Measurements from ENCODE around the gene SHROOM3.

The SHROOM3 gene

DNA sequence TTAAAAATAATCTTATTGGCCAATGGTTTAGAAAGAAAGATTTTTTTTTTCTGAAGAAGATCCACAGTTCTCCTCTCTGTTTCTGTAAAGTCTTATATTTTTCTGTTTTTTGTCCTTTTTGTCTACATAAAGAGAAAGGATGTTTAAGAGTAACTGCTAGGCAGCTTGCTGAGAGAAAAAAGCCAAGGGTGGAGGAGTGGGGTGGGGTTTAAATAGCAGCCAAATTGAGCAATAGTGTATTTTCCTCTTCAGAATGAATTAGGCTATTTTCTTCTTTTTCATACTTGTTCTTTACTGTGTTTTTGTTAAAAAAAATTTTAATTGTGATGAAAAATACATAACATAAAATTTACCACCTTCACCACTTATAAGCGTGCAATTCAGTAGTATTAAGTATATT is 238.3 kb downstream of the SHROOM3 start:
- no peak overlapping the region for H3K4me3 ChIP-seq (ENCODE audit: low read depth, low read length)
- DNase-seq (ENCODE audit: low read depth): no peak
- TF ChIP-seq MYC (IDR thresholded peaks at IDR 0.05; ENCODE audit: low read depth, low read length) (no peak), POLR2A (IDR thresholded peaks at IDR 0.05; ENCODE audit: extremely low read depth, insufficient read length) (no peak), MAX (IDR thresholded peaks at IDR 0.05; ENCODE audit: low read depth, low read length) (no peak)
- TF ChIP-seq, protein P1, sequence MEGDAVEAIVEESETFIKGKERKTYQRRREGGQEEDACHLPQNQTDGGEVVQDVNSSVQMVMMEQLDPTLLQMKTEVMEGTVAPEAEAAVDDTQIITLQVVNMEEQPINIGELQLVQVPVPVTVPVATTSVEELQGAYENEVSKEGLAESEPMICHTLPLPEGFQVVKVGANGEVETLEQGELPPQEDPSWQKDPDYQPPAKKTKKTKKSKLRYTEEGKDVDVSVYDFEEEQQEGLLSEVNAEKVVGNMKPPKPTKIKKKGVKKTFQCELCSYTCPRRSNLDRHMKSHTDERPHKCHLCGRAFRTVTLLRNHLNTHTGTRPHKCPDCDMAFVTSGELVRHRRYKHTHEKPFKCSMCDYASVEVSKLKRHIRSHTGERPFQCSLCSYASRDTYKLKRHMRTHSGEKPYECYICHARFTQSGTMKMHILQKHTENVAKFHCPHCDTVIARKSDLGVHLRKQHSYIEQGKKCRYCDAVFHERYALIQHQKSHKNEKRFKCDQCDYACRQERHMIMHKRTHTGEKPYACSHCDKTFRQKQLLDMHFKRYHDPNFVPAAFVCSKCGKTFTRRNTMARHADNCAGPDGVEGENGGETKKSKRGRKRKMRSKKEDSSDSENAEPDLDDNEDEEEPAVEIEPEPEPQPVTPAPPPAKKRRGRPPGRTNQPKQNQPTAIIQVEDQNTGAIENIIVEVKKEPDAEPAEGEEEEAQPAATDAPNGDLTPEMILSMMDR (IDR thresholded peaks at IDR 0.05; ENCODE audit: low read depth, low read length): no peak

DNA sequence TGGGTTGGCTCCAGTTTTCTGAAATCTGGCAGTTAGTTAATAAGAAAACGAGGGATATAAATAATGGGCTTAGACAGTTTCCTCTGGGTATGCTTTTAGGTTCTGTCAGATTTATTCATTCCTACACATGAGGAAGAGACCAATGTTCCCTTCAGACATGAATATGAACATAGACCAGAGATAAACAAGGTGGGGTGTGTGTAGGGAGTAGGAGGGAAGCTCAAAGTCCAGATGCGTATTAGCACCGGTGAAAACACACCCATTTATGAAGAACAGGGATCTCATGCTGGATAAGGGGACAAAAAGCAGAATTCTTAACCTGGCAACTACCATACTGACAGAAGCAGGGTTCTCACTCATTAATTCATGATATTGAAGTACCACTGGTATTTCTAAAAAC is 240.0 kb downstream of the SHROOM3 start:
- no peak for DNase-seq (ENCODE audit: low read depth)
- no peak overlapping the region for H3K4me3 ChIP-seq (ENCODE audit: low read depth, low read length)
- no peak for TF ChIP-seq MYC (IDR thresholded peaks at IDR 0.05; ENCODE audit: low read depth, low read length)

DNA sequence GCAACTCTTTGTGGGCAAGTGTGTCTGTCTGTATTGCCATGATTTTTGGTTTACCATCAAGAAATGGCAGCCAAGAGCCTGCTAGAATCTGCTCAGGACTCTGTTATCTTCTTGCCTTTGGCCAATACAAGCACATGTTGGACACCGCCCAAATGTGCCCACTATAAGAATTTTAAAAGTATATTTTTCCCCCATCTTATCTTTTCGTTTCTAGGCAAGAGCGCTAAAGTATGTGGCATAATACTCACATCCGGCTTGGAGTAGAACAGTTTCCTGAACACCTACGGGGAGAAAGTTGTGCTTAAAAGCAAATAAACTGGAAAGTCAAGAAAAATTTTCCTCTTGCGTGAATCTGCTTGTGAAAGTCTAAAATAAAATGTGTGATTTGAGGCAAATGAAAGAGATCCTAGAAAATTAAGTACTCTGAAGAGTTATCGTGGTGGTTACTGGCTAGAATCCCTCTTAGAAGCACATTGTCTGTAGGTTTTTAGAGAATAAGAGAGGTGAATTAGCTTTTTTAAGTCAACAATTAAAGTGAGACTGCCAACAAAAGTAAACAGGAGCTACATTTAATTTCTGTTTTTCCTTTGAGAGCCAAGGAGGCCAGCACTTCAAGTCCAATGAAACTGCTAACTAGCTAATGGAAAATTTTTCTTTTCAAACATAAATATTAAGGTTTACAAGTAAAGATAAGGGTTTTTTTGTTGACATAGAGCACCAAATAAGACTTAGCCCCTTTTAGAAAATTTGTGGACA is 242.7 kb downstream of the SHROOM3 start:
- no peak overlapping the region for H3K4me3 ChIP-seq (ENCODE audit: low read depth, low read length)
- DNase-seq (ENCODE audit: low read depth): no peak
- TF ChIP-seq MYC (IDR thresholded peaks at IDR 0.05; ENCODE audit: low read depth, low read length) (no peak), POLR2A (IDR thresholded peaks at IDR 0.05; ENCODE audit: extremely low read depth, insufficient read length) (no peak), MAX (IDR thresholded peaks at IDR 0.05; ENCODE audit: low read depth, low read length) (no peak)
- TF ChIP-seq, protein P1 (IDR thresholded peaks at IDR 0.05; ENCODE audit: low read depth, low read length): no peak

- DNase-seq (ENCODE audit: low read depth): no peak
- TF ChIP-seq, protein P1 (IDR thresholded peaks at IDR 0.05; ENCODE audit: low read depth, low read length): no peak
- no peak overlapping the region for H3K4me3 ChIP-seq (ENCODE audit: low read depth, low read length)
These were observed 244.7 kb downstream of the SHROOM3 start for GRCh38 chr4:76679691-76680090.

- DNase-seq (ENCODE audit: low read depth): no peak
- H3K4me3 ChIP-seq (ENCODE audit: low read depth, low read length): no peak overlapping the region
- TF ChIP-seq POLR2A (IDR thresholded peaks at IDR 0.05; ENCODE audit: extremely low read depth, insufficient read length) (no peak), MYC (IDR thresholded peaks at IDR 0.05; ENCODE audit: low read depth, low read length) (no peak), MAX (IDR thresholded peaks at IDR 0.05; ENCODE audit: low read depth, low read length) (no peak)
- TF ChIP-seq, protein P1 (IDR thresholded peaks at IDR 0.05; ENCODE audit: low read depth, low read length): no peak
These were observed 245.9 kb downstream of the SHROOM3 start for GRCh38 chr4:76680952-76681351.

DNA sequence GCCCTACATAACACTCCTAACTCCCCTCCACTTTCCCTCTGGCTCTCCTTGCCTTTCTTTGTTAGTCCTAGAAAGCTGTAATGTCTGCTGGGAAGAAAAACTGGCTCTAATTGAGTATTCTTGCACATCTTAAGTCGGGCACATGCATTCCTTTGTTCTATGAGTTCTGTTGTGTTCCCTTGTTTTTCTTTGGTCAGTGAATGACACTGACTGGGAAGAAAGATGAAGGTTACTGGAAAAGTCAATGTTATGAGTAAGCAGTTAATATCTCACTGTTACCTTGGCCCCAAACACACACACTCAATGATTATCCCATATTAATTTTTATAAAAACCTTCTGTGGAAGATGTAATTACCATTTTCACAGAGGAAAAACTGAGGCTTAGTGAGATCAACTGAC is 247.0 kb downstream of the SHROOM3 start:
- no peak for DNase-seq (ENCODE audit: low read depth)
- H3K4me3 ChIP-seq (ENCODE audit: low read depth, low read length): no peak overlapping the region
- TF ChIP-seq MAX (IDR thresholded peaks at IDR 0.05; ENCODE audit: low read depth, low read length) (no peak), MYC (IDR thresholded peaks at IDR 0.05; ENCODE audit: low read depth, low read length) (no peak), POLR2A (IDR thresholded peaks at IDR 0.05; ENCODE audit: extremely low read depth, insufficient read length) (no peak)
- TF ChIP-seq, protein P1 (IDR thresholded peaks at IDR 0.05; ENCODE audit: low read depth, low read length): no peak

Data from NB4 (cell line).